IgD-negative memory B cell (primary cell): ENCODE data around the gene THRB. TPM values are rescaled to one million over a fixed set of nuclear protein-coding genes. Genes with fewer than 3 reads are reported as not detected.
"Not testable (repeated sequence)": the region's sequence is repeated elsewhere in the genome, so short reads cannot be mapped to it uniquely, and the experiment has no call there.

Experiments used
- H3K27ac Mint-ChIP-seq, 3 donors: one replicate each; pipeline ENCODE4 v1.8.0; 2020 to 2022; ENCODE audit warnings: mild to moderate bottlenecking in 3 of 3, mixed read lengths in 3 of 3, moderate library complexity in 1 of 3
- H3K27me3 Mint-ChIP-seq: one replicate; pipeline ENCODE4 v1.8.0; 2021; ENCODE audit warnings: mixed read lengths
- H3K36me3 Mint-ChIP-seq: one replicate; pipeline ENCODE4 v1.8.0; 2020; ENCODE audit warnings: mild to moderate bottlenecking, mixed read lengths
- H3K4me1 Mint-ChIP-seq, 3 donors: one replicate each; pipeline ENCODE4 v1.8.0; 2020 to 2022; ENCODE audit warnings: mixed read lengths in 3 of 3, mild to moderate bottlenecking in 1 of 3
- H3K4me3 Mint-ChIP-seq, 4 donors: one replicate each; pipeline ENCODE4 v1.8.0; 2020 to 2022; ENCODE audit warnings: mild to moderate bottlenecking in 4 of 4, mixed read lengths in 4 of 4, moderate library complexity in 3 of 4
- H3K9me3 Mint-ChIP-seq, 3 donors: one replicate each; pipeline ENCODE4 v1.8.0; 2020 to 2021; ENCODE audit warnings: mixed read lengths in 3 of 3, mild to moderate bottlenecking in 1 of 3
- polyA plus RNA-seq: library from polyadenylated mRNA; unstranded; fragments of 300-500 nt; fragmentation: Illumina TruSeq; gene quantifications from one replicate; pipeline ENCODE4 v1.2.3, GENCODE V29; 2021

THRB gene
- polyA plus RNA-seq, 1 donor from 2014 or later: 0.38 TPM

DNA sequence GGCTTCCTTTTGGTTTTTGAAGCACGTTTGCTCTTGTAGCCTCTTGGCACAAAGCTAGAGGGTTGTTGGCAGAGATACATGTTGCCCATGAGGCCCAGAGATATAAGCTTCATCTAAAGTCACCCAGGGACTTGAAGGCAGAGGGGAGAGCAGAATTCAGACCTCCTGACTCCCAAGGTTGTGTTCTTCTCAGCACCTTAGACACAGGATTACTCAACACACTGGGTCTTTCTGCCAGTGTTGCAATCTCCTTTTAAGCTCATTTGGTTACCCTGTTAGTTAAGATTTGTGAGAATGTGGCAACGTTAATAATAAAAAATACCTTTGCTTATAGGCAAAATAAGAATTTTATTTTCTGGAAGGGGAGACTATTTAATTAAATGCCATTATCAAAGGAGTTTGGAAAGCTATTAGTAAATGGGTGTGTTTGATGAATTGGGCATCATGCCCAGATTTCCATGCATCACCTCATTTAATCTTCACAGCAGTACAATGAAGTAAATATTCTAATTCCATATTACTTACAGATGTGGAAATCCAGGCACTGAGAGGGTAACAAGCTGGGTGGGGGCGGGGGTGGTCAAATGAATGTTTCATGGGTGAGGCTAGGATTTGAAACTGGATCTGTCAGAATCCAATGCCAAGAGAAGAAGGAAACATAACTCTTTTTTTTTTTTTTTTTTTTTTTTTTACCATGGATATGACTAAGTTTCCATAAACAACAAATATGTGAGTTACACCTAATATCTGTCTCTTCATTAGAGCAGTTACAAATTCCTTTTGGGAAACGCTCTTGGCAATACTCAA, 366.2 kb downstream of the THRB start:
- no peaks in the 10 kb centered on the region for H3K4me1 Mint-ChIP-seq
- H3K36me3 Mint-ChIP-seq: peaks cover 3% of the 10 kb centered on the region
- H3K27me3 Mint-ChIP-seq: no peaks in the 10 kb centered on the region

DNA sequence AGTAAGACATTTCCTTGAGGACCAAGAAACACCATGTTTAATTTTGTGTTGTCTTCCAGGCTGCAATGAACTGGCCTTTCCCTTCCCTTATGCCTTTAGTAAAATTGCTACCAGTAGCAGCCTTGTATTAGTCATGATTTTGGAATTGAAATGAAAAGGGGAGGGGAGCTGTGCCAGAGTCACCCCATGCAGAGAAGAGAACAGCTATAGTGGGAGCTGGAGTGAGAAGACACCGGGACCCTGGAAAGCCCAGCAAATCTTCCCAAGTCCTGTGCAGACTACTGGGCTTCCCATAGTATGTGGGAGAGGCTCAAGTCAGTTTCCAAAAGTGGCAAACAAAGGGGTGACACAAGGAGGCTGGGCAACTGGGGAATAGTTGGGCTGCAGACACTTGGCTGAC, 371.1 kb downstream of the THRB start:
- H3K9me3 Mint-ChIP-seq: no peaks in the 10 kb centered on the region
- H3K36me3 Mint-ChIP-seq: no peaks in the 10 kb centered on the region
- no peaks in the 10 kb centered on the region for H3K4me1 Mint-ChIP-seq
- H3K4me3 Mint-ChIP-seq: no peak overlapping the region
- H3K27me3 Mint-ChIP-seq: no peaks in the 10 kb centered on the region
- H3K27ac Mint-ChIP-seq: no peak overlapping the region

More for the DNA sequence above, 366.2 kb downstream of the THRB start:
- H3K4me3 Mint-ChIP-seq: no peak overlapping the region
- no peak overlapping the region for H3K27ac Mint-ChIP-seq
- H3K9me3 Mint-ChIP-seq: no peaks in the 10 kb centered on the region

GRCh38 chr3:24120434-24120833, 374.2 kb downstream of the THRB start:
- H3K9me3 Mint-ChIP-seq: no peaks in the 10 kb centered on the region
- no peaks in the 10 kb centered on the region for H3K36me3 Mint-ChIP-seq
- no peaks in the 10 kb centered on the region for H3K4me1 Mint-ChIP-seq
- H3K27me3 Mint-ChIP-seq: peaks cover 2% of the 10 kb centered on the region
- no peak overlapping the region for H3K4me3 Mint-ChIP-seq
- no peak overlapping the region for H3K27ac Mint-ChIP-seq

DNA sequence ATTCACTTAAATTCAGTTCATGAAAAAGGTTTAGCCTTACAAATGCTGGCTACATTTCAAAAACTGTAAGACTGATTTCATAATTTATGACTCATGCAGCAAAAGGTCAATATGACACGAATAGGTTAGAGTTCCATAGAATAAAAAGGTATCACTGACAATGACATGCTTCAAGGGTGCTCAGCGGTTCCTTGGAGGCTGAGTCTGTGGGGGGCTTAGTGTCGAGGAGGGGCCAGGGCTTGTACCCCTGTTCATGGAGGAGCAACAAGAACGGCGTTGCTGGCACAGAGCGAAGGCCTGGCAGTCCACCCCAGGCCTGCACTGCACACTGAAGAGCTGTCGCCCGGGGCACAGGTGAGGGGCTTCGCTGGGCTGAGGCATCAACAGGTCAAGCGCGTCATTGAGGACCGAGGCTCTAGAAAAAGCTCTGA, 375.3 kb downstream of the THRB start:
- no peak overlapping the region for H3K27ac Mint-ChIP-seq
- no peak overlapping the region for H3K4me3 Mint-ChIP-seq
- no peaks in the 10 kb centered on the region for H3K36me3 Mint-ChIP-seq
- H3K27me3 Mint-ChIP-seq: peaks cover 2% of the 10 kb centered on the region
- H3K9me3 Mint-ChIP-seq: no peaks in the 10 kb centered on the region
- H3K4me1 Mint-ChIP-seq: no peaks in the 10 kb centered on the region

- H3K27ac Mint-ChIP-seq: no peak overlapping the region
- no peak overlapping the region for H3K4me3 Mint-ChIP-seq
Observed at GRCh38 chr3:24117508-24117907, 377.1 kb downstream of the THRB start.

DNA sequence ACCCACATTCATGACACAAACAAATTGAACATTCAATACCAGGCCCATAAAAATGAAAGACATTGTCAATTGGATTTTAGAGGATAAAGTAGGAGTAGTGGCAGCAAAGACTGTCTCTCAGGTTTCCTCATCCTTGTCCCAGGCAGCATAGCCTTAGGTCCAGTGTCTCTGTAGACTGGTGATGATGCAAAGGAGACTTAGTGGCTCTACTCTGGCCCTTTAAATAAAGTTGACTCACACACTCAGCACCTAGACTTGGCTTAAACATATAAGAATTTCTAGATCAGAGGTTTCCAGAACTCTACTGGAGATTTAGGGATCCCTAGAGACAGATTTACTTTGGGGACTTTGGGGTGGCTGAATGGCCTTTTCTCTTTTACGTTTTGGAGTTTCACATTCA, 382.9 kb downstream of the THRB start:
- Mint-ChIP-seq H3K36me3 (no peaks in the 10 kb centered on the region), H3K4me1 (no peaks in the 10 kb centered on the region), H3K27me3 (peaks cover 4% of the 10 kb centered on the region), H3K4me3 (no peak overlapping the region), H3K27ac (no peak overlapping the region), H3K9me3 (no peaks in the 10 kb centered on the region)

More at GRCh38 chr3:24117508-24117907, 377.1 kb downstream of the THRB start:
- Mint-ChIP-seq H3K27me3 (peaks cover 4% of the 10 kb centered on the region), H3K9me3 (no peaks in the 10 kb centered on the region), H3K36me3 (no peaks in the 10 kb centered on the region), H3K4me1 (no peaks in the 10 kb centered on the region)

DNA sequence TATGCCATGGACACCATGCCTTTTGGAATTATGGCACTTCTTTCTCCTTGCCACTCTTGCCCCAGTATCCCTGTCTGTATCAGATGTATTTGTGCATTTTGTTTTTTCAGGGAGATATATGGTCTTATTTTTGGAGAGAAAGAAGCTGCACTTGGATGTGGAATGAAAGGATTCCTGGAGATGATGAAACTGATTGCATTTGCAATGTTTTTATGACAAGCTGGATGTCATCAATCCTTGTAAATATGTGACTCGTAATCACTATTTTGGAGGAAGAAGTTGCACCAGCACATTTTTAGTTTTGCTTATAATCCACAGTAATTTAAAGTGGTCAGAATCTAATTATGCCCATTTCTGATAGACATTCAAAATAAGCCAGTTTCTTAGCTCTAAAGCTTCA, 384.6 kb downstream of the THRB start:
- H3K4me3 Mint-ChIP-seq: no peak overlapping the region
- H3K27ac Mint-ChIP-seq: no peak overlapping the region
- H3K36me3 Mint-ChIP-seq: no peaks in the 10 kb centered on the region
- peaks cover 2% of the 10 kb centered on the region for H3K27me3 Mint-ChIP-seq
- no peaks in the 10 kb centered on the region for H3K4me1 Mint-ChIP-seq
- peaks cover 0 to 2% (median 0%) of the 10 kb centered on the region in 3 donors for H3K9me3 Mint-ChIP-seq

DNA sequence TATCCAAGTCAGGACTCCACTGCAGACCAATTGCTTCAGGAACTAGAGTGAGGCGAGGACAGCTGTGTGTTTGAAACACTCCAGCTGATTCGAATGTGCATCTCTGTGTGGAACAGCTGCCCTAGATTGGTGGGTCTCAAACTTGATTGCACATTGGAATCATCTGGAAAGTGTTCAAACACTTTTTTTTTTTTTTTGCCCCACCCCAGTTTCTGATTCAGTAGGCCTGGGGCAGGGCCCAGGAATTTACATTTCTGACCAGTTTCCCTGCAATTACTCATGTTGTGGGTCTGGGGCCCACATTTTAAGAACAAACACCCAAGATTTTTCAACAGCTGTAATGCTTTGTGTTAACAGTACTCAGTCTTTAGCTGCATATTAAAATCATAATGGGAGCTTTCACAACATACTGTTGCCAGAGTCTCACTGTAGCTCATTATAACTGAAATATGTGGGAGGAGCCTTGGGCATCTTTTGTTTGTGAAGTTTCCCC, 392.9 kb downstream of the THRB start:
- peaks cover 0 to 4% (median 2%) of the 10 kb centered on the region in 3 donors for H3K9me3 Mint-ChIP-seq
- no peaks in the 10 kb centered on the region for H3K36me3 Mint-ChIP-seq
- H3K4me1 Mint-ChIP-seq: no peaks in the 10 kb centered on the region
- no peaks in the 10 kb centered on the region for H3K27me3 Mint-ChIP-seq
- no peak overlapping the region for H3K27ac Mint-ChIP-seq
- no peak overlapping the region for H3K4me3 Mint-ChIP-seq

DNA sequence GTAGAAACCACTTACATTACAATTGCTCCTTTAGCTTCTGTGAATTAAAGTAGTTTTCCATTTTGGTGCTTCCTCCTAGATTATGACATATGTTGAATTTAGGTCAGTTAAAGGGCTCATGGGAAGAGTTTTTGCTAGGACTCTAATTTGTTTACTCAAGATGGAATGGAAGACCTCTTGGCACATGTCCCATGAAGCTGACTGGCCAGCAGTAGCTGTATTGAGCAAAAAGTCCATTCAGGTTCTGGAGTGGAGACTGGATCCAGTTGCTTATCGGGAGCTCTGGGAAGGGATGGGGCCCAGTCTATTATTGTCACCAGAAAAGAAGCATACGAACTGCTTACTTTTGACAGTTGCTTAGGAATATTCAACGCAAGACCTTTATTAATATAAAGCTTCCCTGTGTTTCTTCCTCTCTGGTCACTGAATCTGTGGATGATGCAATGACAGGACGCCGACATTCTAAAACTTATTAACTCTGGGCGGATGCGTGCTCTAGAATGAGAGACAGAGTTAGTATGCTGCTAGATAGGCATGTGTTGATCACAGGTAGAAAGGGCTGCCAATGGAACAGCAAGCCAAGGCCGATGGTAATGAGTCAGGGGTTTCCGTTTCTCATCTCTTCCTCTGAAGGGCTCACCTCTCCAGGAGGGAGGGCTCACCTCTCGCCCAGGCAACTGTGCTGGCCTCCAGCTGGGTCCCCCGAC, 393.8 kb downstream of the THRB start:
- Mint-ChIP-seq H3K9me3 (peaks cover 0 to 2% (median 2%) of the 10 kb centered on the region in 3 donors), H3K27ac (no peak overlapping the region), H3K4me1 (no peaks in the 10 kb centered on the region), H3K36me3 (no peaks in the 10 kb centered on the region), H3K4me3 (no peak overlapping the region), H3K27me3 (no peaks in the 10 kb centered on the region)

- Mint-ChIP-seq H3K9me3 (peaks cover 0 to 2% (median 2%) of the 10 kb centered on the region in 3 donors), H3K4me1 (no peaks in the 10 kb centered on the region), H3K27ac (no peak overlapping the region)
Observed at GRCh38 chr3:24096695-24097290, 397.9 kb downstream of the THRB start.

DNA sequence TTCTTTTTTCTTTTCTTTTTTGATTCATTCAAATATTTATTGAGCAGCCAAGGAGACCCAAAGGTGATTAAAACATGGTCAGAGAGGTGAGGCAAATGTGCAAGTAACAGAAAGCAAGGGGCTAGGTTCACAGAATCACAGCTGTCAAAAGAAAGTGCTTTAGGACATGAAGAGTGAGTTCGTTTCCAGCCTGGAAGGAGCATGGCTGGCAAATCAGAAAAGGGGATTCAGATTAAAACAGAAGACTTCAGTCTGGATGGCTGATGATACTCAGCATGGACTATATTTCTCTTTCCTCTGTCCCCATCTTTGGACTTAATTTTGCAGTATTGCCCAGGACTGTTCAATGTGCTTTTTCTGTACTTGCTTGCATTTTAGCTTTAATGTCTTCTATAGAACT, 398.4 kb downstream of the THRB start:
- H3K27ac Mint-ChIP-seq: no peak overlapping the region
- peaks cover 0 to 2% (median 2%) of the 10 kb centered on the region in 3 donors for H3K9me3 Mint-ChIP-seq
- no peaks in the 10 kb centered on the region for H3K4me1 Mint-ChIP-seq
- no peaks in the 10 kb centered on the region for H3K27me3 Mint-ChIP-seq
- no peak overlapping the region for H3K4me3 Mint-ChIP-seq
- H3K36me3 Mint-ChIP-seq: no peaks in the 10 kb centered on the region

More at GRCh38 chr3:24096695-24097290, 397.9 kb downstream of the THRB start:
- Mint-ChIP-seq H3K4me3 (no peak overlapping the region), H3K27me3 (no peaks in the 10 kb centered on the region), H3K36me3 (no peaks in the 10 kb centered on the region)

DNA sequence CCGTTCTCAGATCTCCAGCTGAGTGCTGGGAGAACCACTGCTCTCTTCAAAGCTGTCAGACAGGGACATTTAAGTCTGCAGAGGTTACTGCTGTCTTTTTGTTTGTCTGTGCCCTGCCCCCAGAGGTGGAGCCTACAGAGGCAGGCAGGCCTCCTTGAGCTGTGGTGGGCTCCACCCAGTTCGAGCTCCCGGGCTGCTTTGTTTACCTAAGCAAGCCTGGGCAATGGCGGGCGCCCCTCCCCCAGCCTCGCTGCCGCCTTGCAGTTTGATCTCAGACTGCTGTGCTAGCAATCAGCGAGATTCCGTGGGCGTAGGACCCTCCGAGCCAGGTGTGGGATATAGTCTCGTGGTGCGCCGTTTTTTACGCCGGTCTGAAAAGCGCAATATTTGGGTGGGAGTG, 399.8 kb downstream of the THRB start:
- not testable (repeated sequence) for H3K4me3 Mint-ChIP-seq, H3K4me1 Mint-ChIP-seq, H3K27me3 Mint-ChIP-seq, H3K9me3 Mint-ChIP-seq, H3K36me3 Mint-ChIP-seq, H3K27ac Mint-ChIP-seq

DNA sequence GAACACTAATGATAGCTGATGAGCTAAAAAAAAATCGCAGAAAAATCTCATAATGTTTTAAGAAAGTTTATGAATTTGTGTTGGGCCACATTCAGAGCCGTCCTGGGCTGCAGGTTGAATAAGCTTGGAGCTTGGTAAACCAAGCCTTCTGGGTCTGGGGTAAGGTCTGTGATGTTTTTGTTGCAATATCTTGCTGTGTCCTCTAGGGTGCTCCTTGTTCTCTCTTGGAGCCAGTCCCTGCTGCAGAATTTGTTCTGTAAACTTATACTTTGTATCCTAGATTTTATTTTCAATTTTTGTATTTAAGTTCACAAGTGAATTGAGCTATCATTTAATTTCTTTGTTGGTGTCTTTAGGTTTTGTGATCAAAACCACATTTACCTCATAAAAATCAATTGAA, 405.9 kb downstream of the THRB start:
- no peaks in the 10 kb centered on the region for H3K36me3 Mint-ChIP-seq
- no peak overlapping the region for H3K4me3 Mint-ChIP-seq
- H3K4me1 Mint-ChIP-seq: no peaks in the 10 kb centered on the region
- H3K9me3 Mint-ChIP-seq: peaks cover 0 to 2% (median 0%) of the 10 kb centered on the region in 3 donors
- H3K27ac Mint-ChIP-seq: no peak overlapping the region
- H3K27me3 Mint-ChIP-seq: peaks cover 3% of the 10 kb centered on the region

DNA sequence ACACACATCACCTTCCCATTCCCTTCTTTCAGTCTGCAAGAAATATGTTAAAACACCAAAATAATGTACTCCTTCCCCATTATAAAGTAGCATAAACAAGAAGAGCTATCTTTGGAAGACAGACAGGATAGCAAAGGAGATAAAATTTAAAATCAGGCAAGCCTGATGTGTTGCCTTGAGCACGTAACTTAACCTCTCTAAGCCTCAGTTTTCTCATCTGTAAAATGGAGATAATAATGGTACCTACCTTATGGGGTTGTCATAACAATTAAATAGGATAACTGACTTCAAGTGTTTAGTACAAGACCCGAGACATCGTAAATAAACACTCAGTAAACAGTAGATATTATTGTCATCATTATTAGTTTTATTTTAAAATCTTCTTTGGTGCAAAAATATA, 407.2 kb downstream of the THRB start:
- Mint-ChIP-seq H3K36me3 (no peaks in the 10 kb centered on the region), H3K4me3 (no peak overlapping the region), H3K4me1 (no peaks in the 10 kb centered on the region), H3K27me3 (peaks cover 3% of the 10 kb centered on the region), H3K9me3 (peaks cover 0 to 4% (median 3%) of the 10 kb centered on the region in 3 donors), H3K27ac (no peak overlapping the region)
